ENCODE measurements around the gene RNF213. TPM values are rescaled to one million over a fixed set of nuclear protein-coding genes. Genes with fewer than 3 reads are reported as not detected.

RNF213 gene
- total and polyA plus RNA-seq, 2 of the 8 experiments (the other 6 are each of a cell fraction or from before 2014, with no cell fraction given): 33.8 to 62.8 TPM

GRCh38 chr17:80396157-80397033 is 135.7 kb downstream of the RNF213 start (continued):
- no peak for TF ChIP-seq RFX5 (IDR thresholded peaks at IDR 0.05; ENCODE audit: borderline replicate concordance, low read depth, low read length)
- no peak for TF ChIP-seq HDAC2 (IDR thresholded peaks at IDR 0.05; ENCODE audit: borderline replicate concordance in 1 of 2, low read depth in 2 of 2, low read length in 2 of 2)
- no peak for TF ChIP-seq PHF8 (conservative IDR thresholded peaks at IDR 0.05; ENCODE audit: low read depth, low read length)

Measured in H1 (cell line).